GM12878 (cell line): Measurements from ENCODE around the gene FAR1. TPM values are rescaled to one million over a fixed set of nuclear protein-coding genes. Genes with fewer than 3 reads are reported as not detected.

ENCODE experiments used
- ATAC-seq: fragments of 200-7000 bp; cut with Tn5 transposase; 3 replicates; pipeline ENCODE4 v1.9.1; 2020; ENCODE audit warnings: mild to moderate bottlenecking, moderate library complexity
- BruUV-seq: library from RNA; stranded (reverse); fragments of 400-500 nt; replicated peaks from 2 replicates; lab custom pipeline; 2021; lab: Mats Ljungman, UMichigan
- CTCF ChIA-PET: fragments of 300-600 bp; sonication (Branson Sonifier 250); formaldehyde crosslinking; extraction: SDS; loops from one replicate; lab custom pipeline; 2021; ENCODE audit warnings: inconsistent platforms; lab: Yijun Ruan, JAX
- POLR2A ChIA-PET: fragments of 350-600 bp; formaldehyde crosslinking; extraction: SDS; loops from one replicate; lab custom pipeline; 2021; ENCODE audit warnings: inconsistent platforms; lab: Charles Lee
- RAD21 ChIA-PET: fragments of 300-600 bp; sonication (Branson Sonifier 250); formaldehyde crosslinking; loops from one replicate; lab custom pipeline; 2023; ENCODE audit warnings: antibody characterized with exemption; ENCODE audit not compliant: unreplicated experiment; lab: Charles Lee
- SMC1A ChIA-PET: fragments of 300-600 bp; sonication (Branson Sonifier 250); formaldehyde crosslinking; loops from one replicate; lab custom pipeline; 2023; ENCODE audit not compliant: unreplicated experiment, uncharacterized antibody; lab: Charles Lee
- DNase-seq: peaks from one replicate; pipeline ENCODE4 v3.0.0-alpha.2; 2011; ENCODE audit warnings: low read depth, low spot score
- FAIRE-seq: peaks from 3 replicates; lab custom pipeline; 2011; peaks lifted over from hg19 to GRCh38; lab: Jason Lieb, UNC
- H2AFZ ChIP-seq: 2 replicates; pipeline ENCODE4 v1.6.0; 2011; ENCODE audit warnings: low read depth, low read length, control low read depth; ENCODE audit not compliant: control insufficient read depth
- H3K27ac ChIP-seq: 2 replicates; pipeline ENCODE4 v1.5.1; 2011; ENCODE audit warnings: control low read depth; ENCODE audit not compliant: control insufficient read depth, insufficient read depth
- H3K27me3 ChIP-seq, 2 experiments: replicated peaks in 1 of 2; 2 replicates each; pipeline versions ENCODE4 v1.6.0 to v1.6.1; 2011; ENCODE audit warnings: low read length in 1 of 2; ENCODE audit not compliant: control insufficient read depth in 2 of 2, insufficient read depth in 2 of 2
- H3K36me3 ChIP-seq, 2 experiments: 2 replicates each; pipeline ENCODE4 v1.5.1; 2011; ENCODE audit warnings: low read length in 1 of 2; ENCODE audit not compliant: control insufficient read depth in 2 of 2, insufficient read depth in 2 of 2
- H3K4me1 ChIP-seq: 2 replicates; pipeline ENCODE4 v1.6.1; 2011; ENCODE audit warnings: mild to moderate bottlenecking, low read length, moderate library complexity, mixed read lengths; ENCODE audit not compliant: control insufficient read depth, insufficient read depth
- H3K4me2 ChIP-seq: 2 replicates; pipeline ENCODE4 v1.6.0; 2011; ENCODE audit warnings: control low read depth; ENCODE audit not compliant: control insufficient read depth, insufficient read depth
- H3K4me3 ChIP-seq: fragments of 200-600 bp; sonication (generic); 2 replicates; pipeline ENCODE4 v1.5.1; 2016
- H3K79me2 ChIP-seq: 2 replicates; pipeline ENCODE4 v1.6.0; 2011; ENCODE audit warnings: low read length; ENCODE audit not compliant: control insufficient read depth, insufficient read depth
- H3K9ac ChIP-seq: 2 replicates; pipeline ENCODE4 v1.8.0; 2011; ENCODE audit warnings: low read length, control low read depth, mixed read lengths; ENCODE audit not compliant: control insufficient read depth, insufficient read depth
- H3K9me3 ChIP-seq: replicated peaks from 3 replicates; pipeline ENCODE4 v1.5.1; 2011; ENCODE audit warnings: mild to moderate bottlenecking, low read length; ENCODE audit not compliant: control insufficient read depth, insufficient read depth
- H4K20me1 ChIP-seq: 2 replicates; pipeline ENCODE4 v1.6.0; 2011; ENCODE audit not compliant: control insufficient read depth, insufficient read depth
- ASH2L ChIP-seq: fragments of 300-600, 200-600 bp; sonication (generic); IDR thresholded peaks from 2 replicates; pipeline ENCODE4 v1.6.1; 2017; ENCODE audit warnings: low read depth, mild to moderate bottlenecking, borderline replicate concordance
- CBX5 ChIP-seq: sonication (generic); IDR thresholded peaks from 2 replicates; pipeline ENCODE4 v1.6.1; 2016; ENCODE audit warnings: low read depth, moderate library complexity, mild to moderate bottlenecking, inconsistent platforms
- DPF2 ChIP-seq: fragments of 450-650 bp; IDR thresholded peaks from 2 replicates; pipeline ENCODE4 v1.6.1; 2017; ENCODE audit warnings: mild to moderate bottlenecking
- IKZF2 ChIP-seq, 2 experiments: fragments of 450-650 bp; IDR thresholded peaks; 2 replicates each; pipeline ENCODE4 v1.6.1; 2017; ENCODE audit warnings: mild to moderate bottlenecking in 2 of 2, moderate library complexity in 2 of 2
- JUNB ChIP-seq: IDR thresholded peaks from 2 replicates; pipeline ENCODE4 v1.6.1; 2016; ENCODE audit warnings: antibody characterized with exemption, mild to moderate bottlenecking
- KLF5 ChIP-seq: fragments of 450-650 bp; IDR thresholded peaks from 2 replicates; pipeline ENCODE4 v1.6.1; 2014; ENCODE audit warnings: mild to moderate bottlenecking; ENCODE audit not compliant: partially characterized antibody
- MEF2B ChIP-seq: fragments of 450-650 bp; IDR thresholded peaks from 2 replicates; pipeline ENCODE4 v1.6.1; 2018; ENCODE audit warnings: mild to moderate bottlenecking, moderate library complexity; ENCODE audit not compliant: partially characterized antibody, poor library complexity, severe bottlenecking
- MYC ChIP-seq: IDR thresholded peaks from 2 replicates; pipeline ENCODE4 v1.6.1; 2011; ENCODE audit warnings: mild to moderate bottlenecking, low read length, moderate library complexity, inconsistent platforms; ENCODE audit not compliant: insufficient read depth, insufficient replicate concordance, insufficient read length, severe bottlenecking
- NFIC ChIP-seq: IDR thresholded peaks from 2 replicates; pipeline ENCODE4 v1.6.1; 2012; ENCODE audit warnings: low read depth, mild to moderate bottlenecking, inconsistent platforms, low read length, moderate library complexity
- NFYA ChIP-seq: IDR thresholded peaks from 2 replicates; pipeline ENCODE4 v1.6.1; 2011; ENCODE audit warnings: low read depth, mild to moderate bottlenecking, low read length, improper control_type of control experiment, borderline replicate concordance
- PAX8 ChIP-seq: fragments of 450-650 bp; IDR thresholded peaks from 2 replicates; pipeline ENCODE4 v1.6.1; 2017; ENCODE audit warnings: mild to moderate bottlenecking, moderate library complexity
- POLR2A ChIP-seq: IDR thresholded peaks from 2 replicates; pipeline ENCODE4 v1.6.1; 2011; ENCODE audit warnings: low read depth, mild to moderate bottlenecking, low read length
- RAD51 ChIP-seq: fragments of 450-650 bp; IDR thresholded peaks from 2 replicates; pipeline ENCODE4 v1.6.1; 2016; ENCODE audit warnings: moderate library complexity, mild to moderate bottlenecking, inconsistent platforms
- RBBP5 ChIP-seq: fragments of 200-600 bp; sonication (generic); conservative IDR thresholded peaks from 2 replicates; pipeline ENCODE4 v1.6.1; 2016
- SMAD1 ChIP-seq: fragments of 450-650 bp; IDR thresholded peaks from 2 replicates; pipeline ENCODE4 v1.6.1; 2018; ENCODE audit warnings: mild to moderate bottlenecking, low read depth; ENCODE audit not compliant: partially characterized antibody
- SREBF1 ChIP-seq: IDR thresholded peaks from 2 replicates; pipeline ENCODE4 v1.6.1; 2012; ENCODE audit warnings: mild to moderate bottlenecking, low read length
- SRF ChIP-seq, 2 experiments: IDR thresholded peaks; 2 replicates each; pipeline ENCODE4 v1.6.1; 2011; ENCODE audit warnings: low read depth in 2 of 2, low read length in 2 of 2, mild to moderate bottlenecking in 1 of 2, moderate library complexity in 1 of 2
- SUPT20H ChIP-seq: IDR thresholded peaks from 2 replicates; pipeline ENCODE4 v1.6.1; 2011; ENCODE audit warnings: low read depth, mild to moderate bottlenecking, low read length, moderate library complexity, borderline replicate concordance; ENCODE audit not compliant: control insufficient read depth
- ZBED1 ChIP-seq: IDR thresholded peaks from 2 replicates; pipeline ENCODE4 v1.6.1; 2016; ENCODE audit warnings: borderline replicate concordance
- ZBTB11 ChIP-seq: fragments of 450-650 bp; formaldehyde crosslinking; IDR thresholded peaks from 2 replicates; pipeline ENCODE4 v1.5.0; 2022; ENCODE audit warnings: mild to moderate bottlenecking, missing genetic modification characterization
- WGBS: methylation state at CpG from one replicate; pipeline ENCODE4 v1.1.6; 2016; ENCODE audit warnings: low lambda C conversion rate; ENCODE audit not compliant: insufficient replicate concordance, insufficient coverage; ENCODE audit errors: missing lambda C conversion rate; 5-methylcytosine and 5-hydroxymethylcytosine counted together
- in situ Hi-C: fragments of 300-500 bp; cut with MboI; formaldehyde crosslinking; loops from 9 replicates; pipeline ENCODE4 v1.14.3; 2018; ENCODE audit warnings: mixed read lengths
- intact Hi-C: fragments of 100-400 bp; cut with micrococcal nuclease; formaldehyde crosslinking; loops from one replicate; pipeline ENCODE4 v1.14.2; 2022; ENCODE audit not compliant: unreplicated experiment
- polyA plus RNA-seq, 11 experiments: library from polyadenylated mRNA; depleted of rRNA in 4 of 11; unstranded in 6 of 11; stranded (reverse) in 5 of 11; fragments of >200 nt; fragmentation: Nextera tagmentation in 4 of 11; fragmentation: Illumina TruSeq in 1 of 11; extraction: Ambion mirVana in 4 of 11; extraction: Trizol in 1 of 11; gene quantifications; 1 replicate in 1 of 11; 2 replicates in 10 of 11; pipeline versions ENCODE4 v1.2.1 to v1.2.3, GENCODE V29; 2011 to 2016; ENCODE audit warnings: inconsistent platforms in 2 of 11, missing spikeins in 2 of 11, low read depth in 1 of 11
- total RNA-seq, 4 experiments: library from RNA; depleted of rRNA in 3 of 4; stranded (reverse); fragments of >200 nt in 3 of 4; fragmentation: Illumina TruSeq in 1 of 4; extraction: Trizol in 1 of 4; gene quantifications; 2 replicates each; pipeline versions ENCODE4 v1.2.1 to v1.2.3, GENCODE V29; 2013 to 2021

FAR1 gene
- total and polyA plus RNA-seq, 10 of the 15 experiments (the other 5 are each of a cell fraction or from before 2014, with no cell fraction given): 10.1 to 73.9 (median 30.8) TPM

GRCh38 chr11:13676576-13676975, 8.1 kb downstream of the FAR1 start:
- intact Hi-C loops (no loop called here), in situ Hi-C loops (no loop called here)
- Histone ChIP-seq H3K36me3 (no peaks in the 10 kb centered on the region), H3K4me1 (peaks cover 18% of the 10 kb centered on the region), H3K79me2 (peaks cover 90% of the 10 kb centered on the region), H3K4me2 (no peak overlapping the region), H2AFZ (no peak overlapping the region), H3K27me3 (no peaks in the 10 kb centered on the region), H3K9me3 (peaks cover 4% of the 10 kb centered on the region; the same call in 2 of the 3 replicates), H4K20me1 (no peaks in the 10 kb centered on the region), H3K27ac (no peak overlapping the region), H3K9ac (no peak overlapping the region), H3K4me3 (no peak overlapping the region)
- no peak for FAIRE-seq
- no peak for ATAC-seq
- TF ChIP-seq DPF2 (no peak), SRF (IDR thresholded peaks at IDR 0.05; ENCODE audit: low read depth in 2 of 2, low read length in 2 of 2) (no peak), NFYA (no peak), IKZF2 (IDR thresholded peaks at IDR 0.05) (no peak), MEF2B (no peak), PAX8 (no peak), ZBTB11 (CRISPR knock-in tag) (no peak), MYC (no peak), NFIC (no peak), ASH2L (no peak), SREBF1 (no peak), POLR2A (no peak), ZBED1 (no peak), SMAD1 (no peak), JUNB (no peak), SUPT20H (no peak), CBX5 (no peak), KLF5 (no peak), RAD51 (no peak), RBBP5 (no peak)
- WGBS: 95% methylated on average over 1 of the region's 1 CpG
- ChIA-PET POLR2A (interaction anchor here (0.5 kb wide), 1 partner anchor 215 kb away, joined by 3 read pairs; no protein-coding TSS in a partner anchor), SMC1A (interaction anchor here (1.0 to 3.1 kb wide), 4 partner anchors 11 to 39 kb away, joined by 3 to 15 read pairs (median 4); no protein-coding TSS in a partner anchor), RAD21 (no interaction called here), CTCF (interaction anchor here (0.7 to 1.3 kb wide), 2 partner anchors 9 to 12 kb away, joined by 3 to 5 read pairs; no protein-coding TSS in a partner anchor)
- no peak for DNase-seq
- no TSS peak for BruUV-seq
